PC-3 (cell line): Measurements from ENCODE around the gene CYBC1.

ENCODE experiments used
- EZH2 ChIP-seq: fragments of 300-600 bp; sonication (generic); IDR thresholded peaks from one replicate; pipeline ENCODE4 v1.6.1; 2017; ENCODE audit warnings: antibody characterized with exemption, mild to moderate bottlenecking, low read length; ENCODE audit not compliant: unreplicated experiment
- TF ChIP-seq, protein P1 (sequence below): fragments of 300-600 bp; sonication (generic); conservative IDR thresholded peaks from 2 replicates; pipeline ENCODE4 v1.5.1; 2017; ENCODE audit warnings: antibody characterized with exemption, low read depth, mild to moderate bottlenecking, low read length

DNA sequence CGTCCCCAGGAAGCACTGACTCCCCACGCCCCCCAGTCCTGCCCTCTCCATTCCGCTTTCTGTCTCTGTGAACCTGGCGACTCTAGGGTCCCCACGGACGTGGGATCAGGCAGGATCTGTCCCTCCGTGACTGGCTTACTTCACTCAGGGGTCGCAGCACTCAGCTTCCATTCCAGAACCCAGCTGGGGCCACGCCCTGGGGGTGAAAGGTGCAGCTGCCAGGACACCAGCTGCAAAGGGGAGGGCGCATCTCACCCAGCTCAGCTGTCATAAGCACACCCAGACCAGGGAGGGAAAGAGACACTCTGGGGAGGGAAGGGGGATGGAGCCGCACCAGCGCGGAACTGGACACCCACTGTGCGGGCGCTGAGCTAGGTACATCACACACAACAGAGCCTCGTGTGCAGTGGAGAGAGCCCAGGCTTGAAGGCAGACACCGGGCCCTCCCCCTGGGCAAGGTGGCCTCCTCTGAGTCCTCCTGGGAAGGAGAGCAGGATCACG, 50.9 kb downstream of the CYBC1 start:
- TF ChIP-seq, protein P1, sequence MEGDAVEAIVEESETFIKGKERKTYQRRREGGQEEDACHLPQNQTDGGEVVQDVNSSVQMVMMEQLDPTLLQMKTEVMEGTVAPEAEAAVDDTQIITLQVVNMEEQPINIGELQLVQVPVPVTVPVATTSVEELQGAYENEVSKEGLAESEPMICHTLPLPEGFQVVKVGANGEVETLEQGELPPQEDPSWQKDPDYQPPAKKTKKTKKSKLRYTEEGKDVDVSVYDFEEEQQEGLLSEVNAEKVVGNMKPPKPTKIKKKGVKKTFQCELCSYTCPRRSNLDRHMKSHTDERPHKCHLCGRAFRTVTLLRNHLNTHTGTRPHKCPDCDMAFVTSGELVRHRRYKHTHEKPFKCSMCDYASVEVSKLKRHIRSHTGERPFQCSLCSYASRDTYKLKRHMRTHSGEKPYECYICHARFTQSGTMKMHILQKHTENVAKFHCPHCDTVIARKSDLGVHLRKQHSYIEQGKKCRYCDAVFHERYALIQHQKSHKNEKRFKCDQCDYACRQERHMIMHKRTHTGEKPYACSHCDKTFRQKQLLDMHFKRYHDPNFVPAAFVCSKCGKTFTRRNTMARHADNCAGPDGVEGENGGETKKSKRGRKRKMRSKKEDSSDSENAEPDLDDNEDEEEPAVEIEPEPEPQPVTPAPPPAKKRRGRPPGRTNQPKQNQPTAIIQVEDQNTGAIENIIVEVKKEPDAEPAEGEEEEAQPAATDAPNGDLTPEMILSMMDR, result no peak
- TF ChIP-seq EZH2, result no peak
